HEK293 (cell line): ENCODE results near the gene TGM6.

ENCODE experiments used
- CTCF ChIA-PET: fragments of 350-600 bp; formaldehyde crosslinking; extraction: SDS; loops from one replicate; lab custom pipeline; 2021; ENCODE audit warnings: antibody characterized with exemption; lab: Yijun Ruan, JAX
- POLR2A ChIA-PET: fragments of 300-600 bp; formaldehyde crosslinking; extraction: SDS; loops from one replicate; lab custom pipeline; 2020; ENCODE audit warnings: antibody characterized with exemption, inconsistent platforms; lab: Yijun Ruan, JAX
- H3K27ac ChIP-seq: fragments of 200-500 bp; sonication (Bioruptor generic); 2 replicates; pipeline ENCODE4 v1.5.1; 2014; ENCODE audit warnings: low read depth, low read length, control low read depth, inconsistent platforms; ENCODE audit errors: extremely low read depth
- H3K36me3 ChIP-seq, 2 experiments: fragments of 200-500 bp in 1 of 2; sonication (Bioruptor generic) in 1 of 2; 1 replicate in 1 of 2; 2 replicates in 1 of 2; pipeline ENCODE4 v1.5.1; 2014 to 2017; ENCODE audit warnings: inconsistent platforms in 2 of 2, low read length in 2 of 2; ENCODE audit not compliant: control insufficient read depth in 2 of 2, insufficient read depth in 1 of 2
- H3K4me1 ChIP-seq: fragments of 200-500 bp; sonication (Bioruptor generic); 2 replicates; pipeline ENCODE4 v1.5.1; 2014; ENCODE audit warnings: mild to moderate bottlenecking, low read length, inconsistent platforms; ENCODE audit not compliant: control insufficient read depth, insufficient read depth
- H3K4me3 ChIP-seq: 2 replicates; pipeline ENCODE4 v1.5.1; 2011; ENCODE audit warnings: low read depth, mild to moderate bottlenecking, control low read depth, low read length, moderate library complexity
- H3K9me3 ChIP-seq: fragments of 200-500 bp; sonication (Bioruptor generic); 2 replicates; pipeline ENCODE4 v1.5.1; 2014; ENCODE audit warnings: low read depth, low read length, inconsistent platforms; ENCODE audit not compliant: control insufficient read depth, insufficient read depth
- BCL11A ChIP-seq: fragments of 450-650 bp; formaldehyde crosslinking; IDR thresholded peaks from 2 replicates; pipeline ENCODE4 v1.5.1; 2016; ENCODE audit warnings: low read depth, missing biosample characterization, missing genetic modification characterization
- BCL6B ChIP-seq: fragments of 450-650 bp; formaldehyde crosslinking; IDR thresholded peaks from 2 replicates; pipeline ENCODE4 v1.5.1; 2017; ENCODE audit warnings: missing biosample characterization, missing genetic modification characterization
- GLI2 ChIP-seq: fragments of 450-650 bp; formaldehyde crosslinking; IDR thresholded peaks from 2 replicates; pipeline ENCODE4; 2017; ENCODE audit warnings: missing biosample characterization, missing genetic modification characterization, low read depth, borderline replicate concordance
- PRDM10 ChIP-seq: fragments of 450-650 bp; formaldehyde crosslinking; IDR thresholded peaks from 2 replicates; pipeline ENCODE4 v1.5.1; 2016; ENCODE audit warnings: missing biosample characterization, missing genetic modification characterization
- REPIN1 ChIP-seq: fragments of 450-650 bp; formaldehyde crosslinking; IDR thresholded peaks from 2 replicates; pipeline ENCODE4 v1.5.1; 2017; ENCODE audit warnings: missing biosample characterization, missing genetic modification characterization, low read depth
- WT1 ChIP-seq: fragments of 450-650 bp; formaldehyde crosslinking; IDR thresholded peaks from 2 replicates; pipeline ENCODE4 v1.5.1; 2016; ENCODE audit warnings: missing biosample characterization, missing genetic modification characterization
- ZBTB1 ChIP-seq: fragments of 450-650 bp; formaldehyde crosslinking; IDR thresholded peaks from 2 replicates; pipeline ENCODE4 v1.5.1; 2016; ENCODE audit warnings: missing biosample characterization, missing genetic modification characterization
- ZNF138 ChIP-seq: fragments of 450-650 bp; formaldehyde crosslinking; IDR thresholded peaks from 2 replicates; pipeline ENCODE4 v1.5.1; 2016; ENCODE audit warnings: missing biosample characterization, missing genetic modification characterization, borderline replicate concordance
- ZNF146 ChIP-seq: fragments of 450-650 bp; formaldehyde crosslinking; IDR thresholded peaks from 2 replicates; pipeline ENCODE4 v1.5.1; 2016; ENCODE audit warnings: missing biosample characterization, missing genetic modification characterization
- ZNF148 ChIP-seq: fragments of 450-650 bp; formaldehyde crosslinking; IDR thresholded peaks from 2 replicates; pipeline ENCODE4 v1.5.0; 2017; ENCODE audit warnings: missing biosample characterization, missing genetic modification characterization, borderline replicate concordance
- ZNF266 ChIP-seq: fragments of 450-650 bp; formaldehyde crosslinking; IDR thresholded peaks from 2 replicates; pipeline ENCODE4 v1.5.1; 2016; ENCODE audit warnings: missing biosample characterization, missing genetic modification characterization, low read depth
- ZNF350 ChIP-seq: fragments of 450-650 bp; formaldehyde crosslinking; IDR thresholded peaks from 2 replicates; pipeline ENCODE4 v1.5.0; 2017; ENCODE audit warnings: missing biosample characterization, mild to moderate bottlenecking, missing genetic modification characterization
- ZNF391 ChIP-seq: fragments of 450-650 bp; formaldehyde crosslinking; IDR thresholded peaks from 2 replicates; pipeline ENCODE4 v1.5.1; 2016; ENCODE audit warnings: low read depth, missing biosample characterization, missing genetic modification characterization, borderline replicate concordance
- ZNF426 ChIP-seq: fragments of 450-650 bp; formaldehyde crosslinking; IDR thresholded peaks from 2 replicates; pipeline ENCODE4 v1.5.1; 2017; ENCODE audit warnings: missing biosample characterization, missing genetic modification characterization, mild to moderate bottlenecking, inconsistent platforms, moderate library complexity
- ZNF555 ChIP-seq: fragments of 450-650 bp; formaldehyde crosslinking; conservative IDR thresholded peaks from 2 replicates; pipeline ENCODE4 v1.5.1; 2017; ENCODE audit warnings: missing biosample characterization, mild to moderate bottlenecking, missing genetic modification characterization, inconsistent platforms
- ZNF623 ChIP-seq: fragments of 450-650 bp; formaldehyde crosslinking; IDR thresholded peaks from 2 replicates; pipeline ENCODE4 v1.5.1; 2016; ENCODE audit warnings: missing biosample characterization, missing genetic modification characterization
- ZNF830 ChIP-seq: fragments of 450-650 bp; IDR thresholded peaks from 2 replicates; pipeline ENCODE4 v1.5.0; 2018; ENCODE audit warnings: missing biosample characterization, missing genetic modification characterization, low read depth, mild to moderate bottlenecking, moderate library complexity
- ZNF843 ChIP-seq: fragments of 450-650 bp; formaldehyde crosslinking; IDR thresholded peaks from 2 replicates; pipeline ENCODE4 v1.5.1; 2016; ENCODE audit warnings: missing biosample characterization, missing genetic modification characterization

TGM6 gene

GRCh38 chr20:2385026-2385425 lies 4.3 kb downstream of the TGM6 start:
- Histone ChIP-seq H3K36me3 (no peaks in the 10 kb centered on the region), H3K9me3 (no peaks in the 10 kb centered on the region), H3K4me3 (no peak overlapping the region), H3K4me1 (no peaks in the 10 kb centered on the region), H3K27ac (no peak overlapping the region)
- POLR2A ChIA-PET = no interaction called here
- TF ChIP-seq WT1 (no peak), BCL6B (tag by site-specific recombination) (no peak), GLI2 (tag by site-specific recombination) (no peak), ZNF146 (tag by site-specific recombination) (no peak), ZNF843 (tag by site-specific recombination) (no peak), BCL11A (tag by site-specific recombination) (no peak), ZNF623 (tag by site-specific recombination) (no peak), ZNF148 (tag by site-specific recombination) (no peak), ZNF138 (tag by site-specific recombination) (no peak), ZNF426 (no peak), REPIN1 (tag by site-specific recombination) (no peak), PRDM10 (no peak), ZNF350 (tag by site-specific recombination) (no peak), ZNF391 (tag by site-specific recombination) (no peak), ZBTB1 (tag by site-specific recombination) (no peak), ZNF555 (no peak)
- CTCF ChIA-PET = interaction anchor here (0.6 to 3.6 kb wide), 6 partner anchors 10 to 259 kb away, joined by 3 to 35 read pairs (median 4); no protein-coding TSS in a partner anchor

- no peaks in the 10 kb centered on the region for H3K36me3 ChIP-seq
- H3K9me3 ChIP-seq = no peaks in the 10 kb centered on the region
- ChIA-PET CTCF (interaction anchor here (0.9 to 4.0 kb wide), 7 partner anchors 9 to 177 kb away, joined by 6 to 58 read pairs (median 35); no protein-coding TSS in a partner anchor), POLR2A (no interaction called here)
- no peaks in the 10 kb centered on the region for H3K4me1 ChIP-seq
- H3K27ac ChIP-seq = no peak overlapping the region
- TF ChIP-seq ZNF266 (tag by site-specific recombination) (no peak), ZNF830 (tag by site-specific recombination) (no peak)
- H3K4me3 ChIP-seq = no peak overlapping the region
Observed at GRCh38 chr20:2385496-2385895, 4.8 kb downstream of the TGM6 start.
